Left ventricle myocardium inferior (tissue), 1 donor: ENCODE results near the gene NEURL1. TPM values are rescaled to one million over a fixed set of nuclear protein-coding genes. Genes with fewer than 3 reads are reported as not detected.

Experiments
- DNase-seq: peaks from one replicate; pipeline ENCODE4 v3.0.0-alpha.2; 2020
- H3K27ac ChIP-seq: fragments of 200-600 bp; replicated peaks from 2 replicates; pipeline ENCODE4 v1.8.0; 2021
- H3K27me3 ChIP-seq: fragments of 200-600 bp; 2 replicates; pipeline ENCODE4 v1.8.0; 2021; ENCODE audit warnings: low read depth
- H3K36me3 ChIP-seq: fragments of 200-600 bp; 2 replicates; pipeline ENCODE4 v1.8.0; 2021
- H3K4me1 ChIP-seq: fragments of 200-600 bp; 2 replicates; pipeline ENCODE4 v1.8.0; 2021
- H3K4me3 ChIP-seq: fragments of 200-600 bp; 2 replicates; pipeline ENCODE4 v1.8.0; 2021; ENCODE audit warnings: mild to moderate bottlenecking, moderate library complexity
- H3K9me3 ChIP-seq: fragments of 200-600 bp; replicated peaks from 2 replicates; pipeline ENCODE4 v1.8.0; 2021
- intact Hi-C: fragments of 100-400 bp; cut with micrococcal nuclease; formaldehyde crosslinking; loops from one replicate; pipeline ENCODE4 v1.11.0; 2022
- total RNA-seq: library from RNA; stranded (reverse); fragmentation: NEBNext Ultra II Directional; extraction: Animal tissue kit (Norgen Biotek cat#: 25700); gene quantifications from one replicate; pipeline ENCODE4 v1.2.1, GENCODE V29; 2021
- TF ChIP-seq, protein P1 (sequence below): fragments of 200-600 bp; IDR thresholded peaks from 2 replicates; pipeline ENCODE4 v1.8.0; 2021; ENCODE audit warnings: antibody characterized with exemption, mild to moderate bottlenecking, borderline replicate concordance
- donor health status: DM: no; HTN: yes; CAD: no; lungs with severe emphysema.

NEURL1 gene
- total RNA-seq, 1 donor from 2014 or later: 0.14 TPM

GRCh38 chr10:103578782-103579382 lies 85.4 kb downstream of the NEURL1 start:
- DNase-seq: no peak
- peaks cover 62% of the 10 kb centered on the region for H3K27me3 ChIP-seq
- H3K36me3 ChIP-seq: no peaks in the 10 kb centered on the region
- H3K9me3 ChIP-seq: no peaks in the 10 kb centered on the region
- intact Hi-C loops: no loop called here
- H3K4me3 ChIP-seq: no peak overlapping the region
- no peak overlapping the region for H3K27ac ChIP-seq
- TF ChIP-seq, protein P1, sequence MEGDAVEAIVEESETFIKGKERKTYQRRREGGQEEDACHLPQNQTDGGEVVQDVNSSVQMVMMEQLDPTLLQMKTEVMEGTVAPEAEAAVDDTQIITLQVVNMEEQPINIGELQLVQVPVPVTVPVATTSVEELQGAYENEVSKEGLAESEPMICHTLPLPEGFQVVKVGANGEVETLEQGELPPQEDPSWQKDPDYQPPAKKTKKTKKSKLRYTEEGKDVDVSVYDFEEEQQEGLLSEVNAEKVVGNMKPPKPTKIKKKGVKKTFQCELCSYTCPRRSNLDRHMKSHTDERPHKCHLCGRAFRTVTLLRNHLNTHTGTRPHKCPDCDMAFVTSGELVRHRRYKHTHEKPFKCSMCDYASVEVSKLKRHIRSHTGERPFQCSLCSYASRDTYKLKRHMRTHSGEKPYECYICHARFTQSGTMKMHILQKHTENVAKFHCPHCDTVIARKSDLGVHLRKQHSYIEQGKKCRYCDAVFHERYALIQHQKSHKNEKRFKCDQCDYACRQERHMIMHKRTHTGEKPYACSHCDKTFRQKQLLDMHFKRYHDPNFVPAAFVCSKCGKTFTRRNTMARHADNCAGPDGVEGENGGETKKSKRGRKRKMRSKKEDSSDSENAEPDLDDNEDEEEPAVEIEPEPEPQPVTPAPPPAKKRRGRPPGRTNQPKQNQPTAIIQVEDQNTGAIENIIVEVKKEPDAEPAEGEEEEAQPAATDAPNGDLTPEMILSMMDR: no peak
- H3K4me1 ChIP-seq: peaks cover 12% of the 10 kb centered on the region

- Histone ChIP-seq H3K27me3 (peaks cover 63% of the 10 kb centered on the region), H3K27ac (no peak overlapping the region)
- intact Hi-C loops: no loop called here
Observed at GRCh38 chr10:103580011-103580410, 86.5 kb downstream of the NEURL1 start.

DNA sequence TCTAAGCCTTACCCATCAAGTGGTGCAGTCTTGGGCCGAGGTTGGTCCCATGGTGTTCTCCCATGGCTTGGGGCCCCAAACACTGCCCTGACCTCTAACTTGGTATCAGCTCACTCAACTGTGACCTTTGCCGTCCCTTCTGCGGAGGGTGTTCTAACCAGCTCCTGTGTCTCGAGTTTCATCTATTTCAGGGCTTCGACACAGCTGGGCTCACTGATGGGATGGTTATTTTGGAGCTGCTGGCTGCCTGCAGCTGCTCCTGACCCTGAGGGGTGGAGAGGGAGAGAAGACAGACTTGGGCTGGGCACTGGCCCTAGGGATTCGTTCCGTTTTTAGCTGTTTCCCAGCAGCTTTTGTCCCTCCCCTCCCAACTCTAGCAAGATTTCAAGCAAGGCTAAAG lies 86.9 kb downstream of the NEURL1 start:
- Histone ChIP-seq H3K27me3 (peaks cover 62% of the 10 kb centered on the region), H3K9me3 (no peaks in the 10 kb centered on the region), H3K36me3 (no peaks in the 10 kb centered on the region), H3K4me3 (no peak overlapping the region), H3K4me1 (peaks cover 21% of the 10 kb centered on the region), H3K27ac (no peak overlapping the region)
- TF ChIP-seq, protein P1: no peak
- no peak for DNase-seq
- intact Hi-C loops: no loop called here

More at GRCh38 chr10:103580011-103580410, 86.5 kb downstream of the NEURL1 start:
- Histone ChIP-seq H3K9me3 (no peaks in the 10 kb centered on the region), H3K4me3 (no peak overlapping the region), H3K36me3 (no peaks in the 10 kb centered on the region), H3K4me1 (peaks cover 21% of the 10 kb centered on the region)
- TF ChIP-seq, protein P1: no peak
- no peak for DNase-seq

GRCh38 chr10:103581499-103581898 lies 88.0 kb downstream of the NEURL1 start:
- TF ChIP-seq, protein P1: no peak

GRCh38 chr10:103582331-103583123 lies 89.0 kb downstream of the NEURL1 start:
- H3K9me3 ChIP-seq: peaks cover 3% of the 10 kb centered on the region
- H3K36me3 ChIP-seq: peaks cover 4% of the 10 kb centered on the region
- peaks cover 54% of the 10 kb centered on the region for H3K27me3 ChIP-seq
- no peak overlapping the region for H3K4me3 ChIP-seq
- DNase-seq: no peak
- no peak overlapping the region for H3K27ac ChIP-seq
- H3K4me1 ChIP-seq: peaks cover 21% of the 10 kb centered on the region
- intact Hi-C loops: no loop called here
- TF ChIP-seq, protein P1: no peak

More at GRCh38 chr10:103581499-103581898, 88.0 kb downstream of the NEURL1 start:
- H3K4me3 ChIP-seq: no peak overlapping the region
- intact Hi-C loops: no loop called here
- no peaks in the 10 kb centered on the region for H3K9me3 ChIP-seq
- DNase-seq: no peak
- H3K27ac ChIP-seq: no peak overlapping the region
- H3K4me1 ChIP-seq: peaks cover 21% of the 10 kb centered on the region
- H3K27me3 ChIP-seq: peaks cover 54% of the 10 kb centered on the region
- no peaks in the 10 kb centered on the region for H3K36me3 ChIP-seq
